NCI-H1092 treated with DMSO at 0.1 percent for 48 hours (cell line): ENCODE measurements around the gene NELFB.
A peak's percentile ranks its signal among the peaks of the same experiment; 100 is the strongest.

Experiments
- DNase-seq: peaks from one replicate; lab custom pipeline; 2025; lab: John Stamatoyannopoulos, UW

NELFB gene

GRCh38 chr9:137223078-137223970, 31.8 kb upstream of the NELFB start:
- DNase-seq, result peak; percentile 97

- no peak for DNase-seq
Measured at GRCh38 chr9:137224830-137225694, 30.1 kb upstream of the NELFB start, which contains the start of gene CYSRT1. Gene CYSRT1, plus strand, starts transcription at chr9:137225174. Its CDS starts 448 bp downstream, at chr9:137225622.

DNA sequence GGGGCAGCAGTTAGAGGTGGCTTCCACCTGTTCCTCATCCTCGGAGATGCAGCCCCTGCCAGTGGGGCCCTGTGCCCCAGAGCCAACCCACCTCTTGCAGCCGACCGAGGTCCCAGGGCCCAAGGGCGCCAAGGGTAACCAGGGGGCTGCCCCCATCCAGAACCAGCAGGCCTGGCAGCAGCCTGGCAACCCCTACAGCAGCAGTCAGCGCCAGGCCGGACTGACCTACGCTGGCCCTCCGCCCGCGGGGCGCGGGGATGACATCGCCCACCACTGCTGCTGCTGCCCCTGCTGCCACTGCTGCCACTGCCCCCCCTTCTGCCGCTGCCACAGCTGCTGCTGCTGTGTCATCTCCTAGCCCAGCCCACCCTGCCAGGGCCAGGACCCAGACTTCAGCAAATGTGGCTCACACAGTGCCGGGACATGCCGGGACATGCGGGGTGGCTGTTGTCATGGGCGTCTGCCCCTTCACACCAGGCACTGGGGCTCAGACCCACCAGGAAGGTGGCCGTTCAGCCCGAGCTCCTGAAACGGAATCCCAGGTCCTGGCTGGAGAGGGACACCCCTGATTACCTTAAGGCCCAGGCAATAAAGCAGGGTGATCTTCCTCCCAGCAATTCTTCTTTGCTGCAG, 29.3 kb upstream of the NELFB start:
- DNase-seq, result no peak

GRCh38 chr9:137226338-137227053, 28.6 kb upstream of the NELFB start:
- no peak for DNase-seq

DNA sequence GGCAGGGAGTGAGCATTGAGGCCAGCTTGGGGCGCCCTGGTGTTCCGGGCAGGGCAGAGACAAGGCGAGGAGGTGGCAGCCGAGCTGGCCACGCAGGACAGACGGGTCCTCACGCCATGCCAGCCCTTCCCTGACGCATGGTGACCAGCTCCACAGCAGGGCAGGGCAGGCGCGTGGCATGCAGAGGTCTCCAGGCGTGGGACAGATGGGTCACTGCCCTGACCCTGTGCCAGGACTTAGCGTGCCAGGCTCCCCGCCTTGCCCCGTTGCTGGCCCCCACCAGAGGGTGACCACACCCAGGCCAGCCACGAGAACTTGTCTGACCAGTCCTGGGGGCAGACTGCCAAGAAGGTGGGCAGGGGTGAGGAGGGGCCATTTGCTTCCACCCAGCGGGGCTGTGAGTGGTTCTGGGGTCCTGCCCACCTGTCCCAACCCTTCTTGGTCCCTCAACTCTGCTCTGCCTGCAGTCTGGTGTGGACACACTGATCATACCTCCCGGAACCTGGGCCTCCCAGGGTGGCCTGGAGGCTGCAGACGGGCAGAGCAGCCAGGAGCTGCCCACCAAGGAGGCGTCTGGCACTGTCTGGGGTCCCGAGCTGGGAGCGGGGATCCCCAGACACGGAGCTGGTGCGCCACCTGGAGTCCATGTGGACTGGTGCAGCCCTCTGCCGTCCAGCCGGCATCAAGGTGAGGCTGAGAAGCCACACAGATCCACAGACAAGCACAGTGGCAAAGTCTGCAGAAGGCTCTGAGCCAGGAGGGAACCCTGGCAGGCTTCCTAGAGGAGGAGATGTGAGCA, 27.9 kb upstream of the NELFB start, which contains the start of gene RNF224:
RNF224 (plus strand) TSS at position 449 of the 799 bp plus-strand sequence. CDS start 834 bp downstream, outside the sequence.
- peak; percentile 63 for DNase-seq

- no peak for DNase-seq
Measured at GRCh38 chr9:137227853-137228505, 27.1 kb upstream of the NELFB start.

DNA sequence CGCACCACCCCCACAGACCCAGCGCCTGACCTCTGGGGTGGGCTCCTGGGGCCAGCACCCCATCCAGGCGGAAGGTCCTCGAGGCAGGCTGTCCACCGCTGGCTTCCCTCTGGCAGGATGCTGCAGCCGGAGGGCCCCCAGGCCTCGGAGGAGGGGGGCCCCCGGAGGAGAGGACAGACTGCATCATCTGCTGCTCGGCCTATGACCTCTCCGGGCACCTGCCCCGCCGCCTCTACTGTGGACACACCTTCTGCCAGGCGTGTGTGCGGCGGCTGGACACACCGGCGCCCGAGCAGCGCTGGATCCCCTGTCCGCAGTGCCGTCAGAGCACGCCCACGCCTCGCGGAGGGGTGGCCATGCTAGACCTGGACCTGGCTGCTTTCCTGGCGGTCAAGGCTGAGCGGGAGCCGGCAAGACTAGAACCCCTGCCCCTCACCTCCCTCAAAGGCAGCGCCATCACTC, 26.6 kb upstream of the NELFB start:
- no peak for DNase-seq

DNA sequence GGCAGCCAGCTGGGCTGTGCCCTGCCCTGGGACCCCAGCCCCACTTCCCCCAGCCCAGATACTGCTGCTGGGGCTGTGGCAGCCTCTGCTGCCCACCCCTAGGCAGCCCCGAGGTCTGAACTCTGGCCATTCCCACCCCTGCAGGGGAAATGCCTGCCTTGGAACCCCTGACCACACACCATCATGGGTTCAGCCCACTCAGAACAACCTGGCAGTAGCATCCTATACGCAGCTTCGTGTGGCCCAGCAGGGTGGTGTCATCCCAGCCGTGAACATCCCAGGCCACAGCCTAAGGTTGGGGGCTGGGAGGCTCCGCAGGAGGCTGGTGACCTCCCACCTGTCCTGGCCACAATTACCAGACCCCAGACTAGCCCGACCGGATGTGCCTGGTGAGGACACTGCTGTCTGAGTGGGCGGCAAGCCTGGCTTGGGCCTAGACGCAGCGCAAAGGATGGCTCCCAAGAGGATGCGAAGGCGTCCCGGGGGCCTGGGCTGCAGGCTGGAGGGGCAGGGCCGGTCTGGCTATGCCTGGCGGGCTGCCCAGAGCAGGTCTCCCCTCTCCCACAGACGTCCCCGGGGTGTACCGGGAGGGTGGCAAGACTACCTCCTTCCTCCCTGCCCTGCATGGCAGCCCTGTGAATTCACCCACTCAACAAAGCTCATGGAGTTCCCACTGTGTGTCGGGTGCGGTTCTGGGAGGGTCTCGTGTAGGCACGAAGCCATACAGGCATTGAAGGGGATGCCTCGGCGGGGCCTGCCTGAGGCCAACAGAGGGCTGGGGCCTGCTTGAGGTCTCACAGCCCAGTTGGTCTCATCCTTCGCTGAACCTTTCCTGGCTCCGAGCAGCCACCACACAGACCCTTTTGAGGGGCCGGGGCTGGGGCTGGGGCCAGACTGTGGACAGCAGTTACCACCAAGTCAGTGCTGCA, 25.9 kb upstream of the NELFB start:
- no peak for DNase-seq

DNA sequence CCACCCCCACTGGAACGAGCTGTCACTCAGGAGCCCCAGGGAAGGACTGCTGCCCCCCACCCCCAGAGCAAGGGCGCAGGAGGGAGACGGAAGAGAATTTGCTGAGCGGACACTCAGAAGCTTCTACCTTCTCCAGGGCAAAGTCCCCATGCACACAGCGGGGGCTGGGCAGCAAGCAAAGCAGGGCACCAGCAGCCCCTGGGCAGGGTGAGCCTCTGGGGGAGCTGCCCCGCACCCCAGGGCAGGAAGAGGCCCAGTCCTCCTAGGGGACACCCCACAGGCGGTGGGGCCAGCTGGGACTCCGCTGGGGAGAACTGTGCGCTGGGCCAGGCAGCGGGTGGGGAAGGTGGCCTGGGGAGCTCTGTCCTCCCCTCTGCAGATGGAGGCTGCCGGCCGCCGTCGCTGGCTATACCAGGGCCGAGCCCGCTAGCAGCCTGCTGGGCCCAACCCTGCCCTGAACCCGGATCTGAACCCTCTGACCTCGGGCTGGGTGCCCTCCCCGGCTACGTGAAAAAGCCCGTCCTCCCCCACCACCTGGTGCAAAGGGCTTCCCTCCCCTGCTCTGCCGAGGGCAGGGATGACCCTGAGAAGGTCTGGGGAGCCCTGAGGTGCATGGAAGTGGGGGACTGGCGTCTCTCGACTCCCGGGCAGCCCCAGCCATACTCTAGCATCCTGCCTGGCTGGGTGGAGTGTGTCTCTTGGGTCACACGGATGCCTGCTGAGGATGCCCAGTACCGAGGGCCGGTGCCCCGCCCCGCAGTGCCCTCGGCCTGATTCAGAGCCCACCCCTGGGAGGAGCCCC, 25.0 kb upstream of the NELFB start:
- no peak for DNase-seq

- DNase-seq, result no peak
Measured at GRCh38 chr9:137230705-137231371, 24.3 kb upstream of the NELFB start, which contains the start of gene SLC34A3. Gene SLC34A3, plus strand, starts transcription at chr9:137230901. Its CDS starts 802 bp downstream, at chr9:137231703.

- no peak for DNase-seq
Measured at GRCh38 chr9:137231372-137232039, 23.6 kb upstream of the NELFB start.

- DNase-seq, result no peak
Measured at GRCh38 chr9:137232101-137232500, 23.0 kb upstream of the NELFB start.

- no peak for DNase-seq
Measured at GRCh38 chr9:137232510-137232909, 22.6 kb upstream of the NELFB start.

DNA sequence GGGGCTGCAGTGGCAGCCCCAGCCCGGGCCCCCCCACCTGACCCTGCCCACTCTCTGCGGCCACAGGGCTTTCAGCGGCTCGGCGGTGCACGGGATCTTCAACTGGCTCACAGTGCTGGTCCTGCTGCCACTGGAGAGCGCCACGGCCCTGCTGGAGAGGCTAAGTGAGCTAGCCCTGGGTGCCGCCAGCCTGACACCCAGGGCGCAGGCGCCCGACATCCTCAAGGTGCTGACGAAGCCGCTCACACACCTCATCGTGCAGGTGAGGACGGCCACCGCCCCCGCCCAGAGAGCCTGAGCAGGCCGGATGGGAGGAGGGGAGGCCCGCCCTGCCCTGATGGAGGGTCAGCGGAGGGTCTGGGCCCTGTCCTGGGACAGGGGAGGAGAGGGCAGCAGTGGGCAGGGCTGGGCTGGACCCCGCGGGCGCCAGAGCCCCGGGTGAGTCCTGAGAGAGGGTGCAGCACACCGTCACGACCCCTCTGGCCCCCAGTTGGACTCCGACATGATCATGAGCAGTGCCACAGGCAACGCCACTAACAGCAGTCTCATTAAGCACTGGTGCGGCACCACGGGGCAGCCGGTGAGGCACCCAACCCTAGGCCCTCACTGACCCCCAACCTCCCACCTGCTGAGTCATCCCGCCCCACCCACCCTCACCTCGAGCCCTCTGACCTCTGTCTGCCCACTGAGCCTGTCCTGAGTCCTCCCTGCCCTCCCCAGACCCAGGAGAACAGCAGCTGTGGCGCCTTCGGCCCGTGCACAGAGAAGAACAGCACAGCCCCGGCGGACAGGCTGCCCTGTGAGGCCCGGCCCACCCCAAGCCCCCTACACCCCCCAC, 21.8 kb upstream of the NELFB start:
- no peak for DNase-seq

DNA sequence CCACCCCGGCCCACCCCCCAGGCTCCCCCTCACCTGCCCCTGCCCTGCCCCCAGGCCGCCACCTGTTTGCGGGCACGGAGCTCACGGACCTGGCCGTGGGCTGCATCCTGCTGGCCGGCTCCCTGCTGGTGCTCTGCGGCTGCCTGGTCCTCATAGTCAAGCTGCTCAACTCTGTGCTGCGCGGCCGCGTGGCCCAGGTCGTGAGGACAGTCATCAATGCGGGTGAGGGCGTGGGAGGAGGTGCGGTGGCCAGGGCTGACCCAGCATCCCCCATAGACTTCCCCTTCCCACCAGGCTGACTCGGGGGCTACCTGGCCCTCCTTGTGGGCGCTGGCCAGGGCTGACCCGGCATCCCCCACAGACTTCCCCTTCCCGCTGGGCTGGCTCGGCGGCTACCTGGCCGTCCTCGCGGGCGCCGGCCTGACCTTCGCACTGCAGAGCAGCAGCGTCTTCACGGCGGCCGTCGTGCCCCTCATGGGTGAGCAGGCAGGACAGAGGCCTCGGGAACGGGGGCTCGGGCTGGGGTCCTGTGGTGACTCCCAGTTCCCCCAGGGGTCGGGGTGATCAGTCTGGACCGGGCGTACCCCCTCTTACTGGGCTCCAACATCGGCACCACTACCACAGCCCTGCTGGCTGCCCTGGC, 21.0 kb upstream of the NELFB start:
- DNase-seq, result no peak
